Erythroblast (primary cell): ENCODE results near the gene PTPRN2.

ENCODE experiments used
- GATA1 ChIP-seq: IDR thresholded peaks from 2 replicates; pipeline ENCODE4 v1.6.1; 2011; ENCODE audit warnings: low read depth, mild to moderate bottlenecking, control low read depth, low read length, moderate library complexity
- POLR2A ChIP-seq: IDR thresholded peaks from 2 replicates; pipeline ENCODE4 v1.6.1; 2011; ENCODE audit warnings: mild to moderate bottlenecking, low read length

DNA sequence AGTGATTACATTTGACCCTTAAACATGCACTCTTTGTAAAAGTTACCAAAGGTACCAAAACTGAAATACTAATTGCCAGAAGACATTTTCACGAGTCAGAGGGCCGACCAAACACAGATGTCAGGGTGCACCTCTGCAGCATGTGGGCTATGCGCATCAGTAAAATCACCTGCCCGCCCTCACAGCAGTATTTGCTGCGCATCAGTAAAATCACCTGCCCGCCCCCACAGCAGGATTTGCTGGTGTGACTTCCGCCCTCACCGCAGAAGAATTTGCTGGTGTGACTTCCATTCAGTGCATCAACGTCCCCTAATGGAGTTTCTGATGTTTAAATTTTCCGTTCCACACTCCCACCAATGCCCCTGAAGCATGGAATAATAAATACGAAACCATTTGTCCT is 202.9 kb downstream of the PTPRN2 start:
- TF ChIP-seq POLR2A (no peak), GATA1 (no peak)
